HepG2 (cell line): ENCODE data around the gene TRIM3. TPM values are rescaled to one million over a fixed set of nuclear protein-coding genes. Genes with fewer than 3 reads are reported as not detected.
A peak's percentile ranks its signal among the peaks of the same experiment; 100 is the strongest.

Experiments used
- BRF2 ChIP-seq: sonication (generic); formaldehyde crosslinking; IDR thresholded peaks from 2 replicates; pipeline ENCODE4 v1.8.1; 2022; ENCODE audit warnings: mild to moderate bottlenecking, missing genetic modification reagents
- FOSL2 ChIP-seq: sonication (generic); formaldehyde crosslinking; IDR thresholded peaks from 2 replicates; pipeline ENCODE4 v1.4.0; 2020; ENCODE audit warnings: missing genetic modification reagents
- FOXA1 ChIP-seq, 2 experiments: fragments of 450-650 bp in 1 of 2; sonication (generic) in 1 of 2; formaldehyde crosslinking in 1 of 2; IDR thresholded peaks; 2 replicates each; pipeline versions ENCODE4 v1.4.0 to v1.6.1; 2016 to 2020; ENCODE audit warnings: missing genetic modification reagents in 1 of 2
- FOXK1 ChIP-seq: sonication (generic); formaldehyde crosslinking; IDR thresholded peaks from 2 replicates; pipeline ENCODE4 v1.4.0; 2020; ENCODE audit warnings: low read depth, missing genetic modification reagents, borderline replicate concordance
- GPN1 ChIP-seq: sonication (generic); formaldehyde crosslinking; IDR thresholded peaks from 2 replicates; pipeline ENCODE4 v1.5.1; 2020; ENCODE audit warnings: missing genetic modification reagents, borderline replicate concordance
- HMGXB4 ChIP-seq, 2 experiments: sonication (generic) in 1 of 2; formaldehyde crosslinking in 1 of 2; IDR thresholded peaks; 2 replicates each; pipeline versions ENCODE4 v1.4.0 to v1.6.1; 2018 to 2020; ENCODE audit warnings: missing genetic modification reagents in 2 of 2, borderline replicate concordance in 1 of 2, low read depth in 1 of 2, mild to moderate bottlenecking in 1 of 2, missing biosample characterization in 1 of 2
- HNRNPK ChIP-seq: fragments of 200-400 bp; formaldehyde crosslinking; IDR thresholded peaks from 2 replicates; pipeline ENCODE4 v1.6.1; 2018; ENCODE audit warnings: low read length, low read depth, moderate library complexity, mild to moderate bottlenecking; ENCODE audit not compliant: poor library complexity, severe bottlenecking
- HNRNPUL1 ChIP-seq: fragments of 200-400 bp; formaldehyde crosslinking; IDR thresholded peaks from 2 replicates; pipeline ENCODE4 v1.6.1; 2017; ENCODE audit warnings: low read depth, mild to moderate bottlenecking, low read length, moderate library complexity
- MTERF4 ChIP-seq: sonication (generic); formaldehyde crosslinking; IDR thresholded peaks from 2 replicates; pipeline ENCODE4 v1.8.0; 2023; ENCODE audit warnings: mild to moderate bottlenecking, missing genetic modification reagents
- NR2F2 ChIP-seq: IDR thresholded peaks from 2 replicates; pipeline ENCODE4 v1.6.1; 2012; ENCODE audit warnings: low read depth, inconsistent platforms, borderline replicate concordance
- PITX1 ChIP-seq: sonication (generic); formaldehyde crosslinking; IDR thresholded peaks from 2 replicates; pipeline ENCODE4 v1.5.1; 2020; ENCODE audit warnings: mild to moderate bottlenecking, missing genetic modification reagents
- SOX5 ChIP-seq: IDR thresholded peaks from 2 replicates; pipeline ENCODE4 v1.6.1; 2016; ENCODE audit warnings: borderline replicate concordance
- STAG1 ChIP-seq: sonication (generic); formaldehyde crosslinking; IDR thresholded peaks from 2 replicates; pipeline ENCODE4 v1.4.0; 2020; ENCODE audit warnings: missing genetic modification reagents
- TEAD3 ChIP-seq: optimal IDR thresholded peaks from 2 replicates; pipeline ENCODE3; 2016; ENCODE audit warnings: borderline replicate concordance
- TERF1 ChIP-seq: sonication (generic); formaldehyde crosslinking; IDR thresholded peaks from 2 replicates; pipeline ENCODE4 v1.8.0; 2022; ENCODE audit warnings: mild to moderate bottlenecking, missing genetic modification reagents, moderate library complexity
- U2AF2 ChIP-seq: fragments of 200-400 bp; formaldehyde crosslinking; IDR thresholded peaks from 2 replicates; pipeline ENCODE4 v1.6.1; 2017; ENCODE audit warnings: low read depth, mild to moderate bottlenecking, low read length
- XRCC5 ChIP-seq: fragments of 200-400 bp; formaldehyde crosslinking; optimal IDR thresholded peaks from 2 replicates; pipeline ENCODE3; 2017; ENCODE audit warnings: mild to moderate bottlenecking, low read length
- ZMYM3 ChIP-seq: sonication (generic); formaldehyde crosslinking; IDR thresholded peaks from 2 replicates; pipeline ENCODE4 v1.5.1; 2020; ENCODE audit warnings: mild to moderate bottlenecking, missing genetic modification reagents
- ZNF121 ChIP-seq: sonication (generic); formaldehyde crosslinking; IDR thresholded peaks from 2 replicates; pipeline ENCODE4 v1.5.0; 2020; ENCODE audit warnings: mild to moderate bottlenecking, missing genetic modification reagents
- ZNF230 ChIP-seq: sonication (generic); formaldehyde crosslinking; IDR thresholded peaks from 2 replicates; pipeline ENCODE4 v1.4.0; 2020; ENCODE audit warnings: mild to moderate bottlenecking, missing genetic modification reagents
- ZNF253 ChIP-seq: sonication (generic); formaldehyde crosslinking; IDR thresholded peaks from 2 replicates; pipeline ENCODE4 v1.8.0; 2022; ENCODE audit warnings: mild to moderate bottlenecking, missing genetic modification reagents, borderline replicate concordance
- ZNF282 ChIP-seq: fragments of 450-650 bp; IDR thresholded peaks from 2 replicates; pipeline ENCODE4 v1.6.1; 2018; ENCODE audit not compliant: partially characterized antibody
- ZNF724P ChIP-seq: sonication (generic); formaldehyde crosslinking; IDR thresholded peaks from 2 replicates; pipeline ENCODE4 v1.8.0; 2022; ENCODE audit warnings: missing genetic modification reagents, borderline replicate concordance
- ZNF747 ChIP-seq: sonication (generic); formaldehyde crosslinking; IDR thresholded peaks from 2 replicates; pipeline ENCODE4 v1.8.1; 2023; ENCODE audit warnings: missing genetic modification reagents, mild to moderate bottlenecking, borderline replicate concordance
- ZNF792 ChIP-seq: IDR thresholded peaks from 2 replicates; pipeline ENCODE4 v1.6.1; 2016
- ZSCAN9 ChIP-seq: IDR thresholded peaks from 2 replicates; pipeline ENCODE4 v1.6.1; 2016; ENCODE audit warnings: borderline replicate concordance
- polyA plus RNA-seq, 8 experiments: library from polyadenylated mRNA; depleted of rRNA in 3 of 8; stranded (reverse) in 7 of 8; unstranded in 1 of 8; fragments of >200 nt; fragmentation: Illumina TruSeq in 4 of 8; extraction: Trizol in 4 of 8; gene quantifications; 2 replicates each; pipeline versions ENCODE4 v1.2.1 to v1.2.3, GENCODE V29; 2011 to 2016; ENCODE audit warnings: low read depth in 4 of 8, missing spikeins in 1 of 8, mixed read lengths in 1 of 8; ENCODE audit not compliant: insufficient read depth in 1 of 8
- total RNA-seq, 5 experiments: library from RNA; depleted of rRNA; stranded (reverse); fragments of >200 nt; fragmentation: Illumina TruSeq; extraction: Trizol; gene quantifications; 2 replicates each; pipeline ENCODE4 v1.2.3, GENCODE V29; 2016; ENCODE audit warnings: low read depth in 1 of 5

The TRIM3 gene
- total and polyA plus RNA-seq, 2 of the 13 experiments (the other 11 are each of a cell fraction or from before 2014, with no cell fraction given) = 3.6 to 6.3 TPM

GRCh38 chr11:6438979-6439571 is 34.7 kb downstream of the TRIM3 start (continued):
- no peak for TF ChIP-seq NR2F2
- no peak for TF ChIP-seq BRF2 (CRISPR knock-in tag)
- TF ChIP-seq XRCC5 = peak; percentile 57
- TF ChIP-seq TEAD3 (CRISPR knock-in tag) = peak; percentile 64
- no peak for TF ChIP-seq ZSCAN9 (CRISPR knock-in tag)
- TF ChIP-seq U2AF2 = no peak
- TF ChIP-seq ZNF724P (CRISPR knock-in tag) = no peak
- TF ChIP-seq ZNF792 (CRISPR knock-in tag) = 0 out of 2 replicates have a peak, but pooled peaks have one; percentile 44
- TF ChIP-seq ZMYM3 (CRISPR knock-in tag) = no peak
- 0 out of 2 replicates have a peak, but pooled peaks have one; percentile 9 for TF ChIP-seq SOX5 (CRISPR knock-in tag)
- TF ChIP-seq FOXK1 = peak; percentile 30; the same call in 1 of the 2 replicates
- no peak for TF ChIP-seq TERF1 (CRISPR knock-in tag)
- TF ChIP-seq HNRNPK = no peak
- TF ChIP-seq HMGXB4 (CRISPR knock-in tag; IDR thresholded peaks at IDR 0.05; ENCODE audit: borderline replicate concordance in 1 of 2, low read depth in 1 of 2) = peak in 1 of 2 experiments; percentile 54; a peak in 1 of 4 replicates
- TF ChIP-seq ZNF253 = no peak
- TF ChIP-seq ZNF282 = no peak
- no peak for TF ChIP-seq HNRNPUL1
- no peak for TF ChIP-seq PITX1 (CRISPR knock-in tag)
- TF ChIP-seq ZNF747 = no peak
- TF ChIP-seq FOXA1 (IDR thresholded peaks at IDR 0.05) = no peak
- TF ChIP-seq FOXA1 (CRISPR knock-in tag; IDR thresholded peaks at IDR 0.05) = peak; percentile 58
- no peak for TF ChIP-seq ZNF121 (CRISPR knock-in tag)
- no peak for TF ChIP-seq GPN1 (CRISPR knock-in tag)
- TF ChIP-seq FOSL2 (CRISPR knock-in tag) = peak; percentile 33; the same call in 1 of the 2 replicates
- TF ChIP-seq STAG1 (CRISPR knock-in tag) = peak; percentile 69
- TF ChIP-seq ZNF230 = no peak
- TF ChIP-seq MTERF4 = no peak
